Measurements from ENCODE around the gene NDUFS2.

The NDUFS2 gene

DNA sequence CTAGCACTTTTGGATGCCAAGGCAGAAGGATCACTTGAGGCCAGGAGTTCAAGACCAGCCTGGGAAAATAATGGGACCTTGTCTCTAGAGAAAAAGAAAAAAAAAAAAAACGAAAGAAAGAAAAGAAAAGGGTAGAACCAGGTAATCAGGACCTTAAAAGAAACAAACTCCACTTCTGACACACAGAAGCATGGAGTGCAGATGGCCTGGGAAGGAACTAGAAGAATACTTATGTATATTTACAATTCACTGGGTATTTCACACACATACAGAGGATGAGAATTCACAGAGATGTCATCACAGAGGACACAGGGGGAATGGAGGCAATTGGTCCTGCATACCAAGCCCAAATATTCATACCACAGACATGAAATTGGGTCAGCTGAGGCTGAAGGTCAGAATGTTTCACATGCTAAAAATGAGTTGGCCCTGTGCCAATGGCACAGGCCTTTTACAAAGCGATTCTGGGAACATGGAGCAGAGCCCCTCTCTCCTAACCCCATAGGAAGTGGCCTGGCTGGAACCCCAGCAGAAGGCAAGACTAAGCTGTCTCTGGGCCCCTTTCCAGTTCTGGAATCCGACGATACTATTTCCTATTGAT lies 29.3 kb upstream of the NDUFS2 start:
- Histone ChIP-seq H3K27me3 (ENCODE audit: control insufficient read depth in 1 of 2, insufficient read depth in 2 of 2, low read length in 2 of 2) (no peaks in the 10 kb centered on the region), H3K4me1 (ENCODE audit: control insufficient read depth, insufficient read depth, low read length) (peaks cover 28% of the 10 kb centered on the region), H3K27ac (ENCODE audit: low read length) (peak overlapping the region; percentile 31), H3K9ac (ENCODE audit: low read length in 2 of 2) (peak overlapping the region in 1 of 2 donors; percentile 35), H3K36me3 (ENCODE audit: control insufficient read depth in 2 of 2, insufficient read depth in 2 of 2, low read length in 2 of 2) (peaks cover 47 to 51% of the 10 kb centered on the region in 2 donors), H3K9me3 (ENCODE audit: control insufficient read depth in 2 of 2, low read length in 2 of 2) (no peaks in the 10 kb centered on the region), H3K4me3 (ENCODE audit: low read length in 2 of 2) (no peak overlapping the region)

DNA sequence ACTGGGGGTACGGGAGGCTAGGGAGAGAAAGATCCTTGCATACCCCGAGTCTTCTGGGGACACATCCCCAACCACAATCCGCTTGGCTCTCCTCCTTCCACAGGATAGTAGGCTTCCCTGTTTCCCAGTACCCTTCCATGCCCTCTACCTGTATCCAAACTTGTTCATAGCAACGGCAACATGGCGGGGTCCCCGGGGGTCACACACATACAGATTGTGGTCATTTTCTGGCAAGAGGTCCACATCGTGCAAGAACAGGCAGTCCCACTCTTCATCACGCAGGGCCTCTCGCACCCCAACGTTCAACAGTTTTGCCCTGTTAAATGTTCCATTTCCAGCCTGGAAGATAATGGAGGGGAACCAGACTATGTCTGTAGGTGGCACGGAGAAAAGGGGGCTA lies 28.5 kb upstream of the NDUFS2 start:
- Histone ChIP-seq H3K36me3 (ENCODE audit: control insufficient read depth in 2 of 2, insufficient read depth in 2 of 2, low read length in 2 of 2) (peaks cover 45 to 51% of the 10 kb centered on the region in 2 donors), H3K4me1 (ENCODE audit: control insufficient read depth, insufficient read depth, low read length) (peaks cover 27% of the 10 kb centered on the region), H3K27me3 (ENCODE audit: control insufficient read depth in 1 of 2, insufficient read depth in 2 of 2, low read length in 2 of 2) (no peaks in the 10 kb centered on the region), H3K9ac (ENCODE audit: low read length in 2 of 2) (no peak overlapping the region), H3K4me3 (ENCODE audit: low read length in 2 of 2) (no peak overlapping the region), H3K9me3 (ENCODE audit: control insufficient read depth in 2 of 2, low read length in 2 of 2) (no peaks in the 10 kb centered on the region), H3K27ac (ENCODE audit: low read length) (no peak overlapping the region)

DNA sequence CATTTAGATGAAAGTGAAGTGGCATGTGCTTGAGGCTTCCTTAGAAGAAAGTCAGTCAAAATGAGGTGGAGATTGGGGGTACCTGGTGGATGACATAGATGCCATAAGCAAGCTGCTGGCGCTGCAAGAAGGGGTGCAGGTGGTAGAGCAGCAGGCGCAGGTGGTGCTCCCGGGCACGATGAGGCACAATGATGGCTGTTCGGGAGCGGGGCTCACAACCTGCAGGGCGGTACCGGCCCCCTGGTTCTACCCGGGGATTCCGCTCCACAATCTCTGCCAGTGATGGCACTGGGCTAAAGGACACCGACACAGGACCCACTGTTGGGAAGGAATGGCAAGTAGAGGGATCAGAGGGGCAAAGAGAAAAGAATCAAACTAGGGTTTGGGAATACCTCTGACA lies 27.3 kb upstream of the NDUFS2 start:
- H3K36me3 ChIP-seq (ENCODE audit: control insufficient read depth in 2 of 2, insufficient read depth in 2 of 2, low read length in 2 of 2) = peaks cover 37 to 41% of the 10 kb centered on the region in 2 donors
- peaks cover 27% of the 10 kb centered on the region for H3K4me1 ChIP-seq (ENCODE audit: control insufficient read depth, insufficient read depth, low read length)

DNA sequence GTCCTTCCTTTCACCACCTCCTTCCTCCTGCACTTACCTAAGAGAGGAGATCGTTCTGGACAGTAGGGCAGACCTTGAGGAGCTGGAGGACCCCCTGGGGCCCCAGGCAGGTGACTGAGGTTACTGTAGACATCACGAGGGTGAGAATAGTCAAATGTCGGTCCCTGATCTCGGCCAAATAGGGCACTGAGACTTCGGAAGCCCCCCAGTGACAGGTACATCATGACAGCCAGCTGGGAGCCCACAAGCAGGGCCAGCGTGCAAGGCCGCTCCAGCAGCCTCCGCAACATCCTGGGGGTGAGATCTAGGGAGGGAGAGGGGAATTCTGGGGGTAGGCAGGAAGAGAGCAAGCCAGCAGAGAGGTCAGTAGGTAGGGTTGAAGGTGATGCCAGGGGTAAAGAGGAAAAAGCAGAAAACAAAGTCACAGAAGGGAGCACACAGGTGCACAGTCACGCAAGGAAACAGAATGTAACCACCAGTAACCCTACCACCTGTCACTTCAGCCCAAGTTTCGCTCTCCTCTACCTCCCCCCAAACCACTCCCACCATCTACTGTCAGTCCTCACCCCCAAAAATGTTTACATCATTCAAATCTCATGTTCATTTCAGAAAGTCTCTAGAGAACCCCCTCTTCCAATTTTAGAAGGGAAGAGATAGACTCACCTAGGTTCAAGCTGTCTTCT lies 26.3 kb upstream of the NDUFS2 start:
- peaks cover 30 to 35% of the 10 kb centered on the region in 2 donors for H3K36me3 ChIP-seq (ENCODE audit: control insufficient read depth in 2 of 2, insufficient read depth in 2 of 2, low read length in 2 of 2)
- H3K27ac ChIP-seq (ENCODE audit: low read length) = peak overlapping the region; percentile 89
- no peaks in the 10 kb centered on the region for H3K27me3 ChIP-seq (ENCODE audit: control insufficient read depth in 1 of 2, insufficient read depth in 2 of 2, low read length in 2 of 2)
- peak overlapping the region; percentile 78 to 95 for H3K4me3 ChIP-seq (ENCODE audit: low read length in 2 of 2)
- no peaks in the 10 kb centered on the region for H3K9me3 ChIP-seq (ENCODE audit: control insufficient read depth in 2 of 2, low read length in 2 of 2)
- H3K4me1 ChIP-seq (ENCODE audit: control insufficient read depth, insufficient read depth, low read length) = peaks cover 27% of the 10 kb centered on the region
- H3K9ac ChIP-seq (ENCODE audit: low read length in 2 of 2) = peak overlapping the region; percentile 86 to 95

More for the DNA sequence above, 27.3 kb upstream of the NDUFS2 start:
- no peak overlapping the region for H3K4me3 ChIP-seq (ENCODE audit: low read length in 2 of 2)
- H3K9me3 ChIP-seq (ENCODE audit: control insufficient read depth in 2 of 2, low read length in 2 of 2) = no peaks in the 10 kb centered on the region
- no peaks in the 10 kb centered on the region for H3K27me3 ChIP-seq (ENCODE audit: control insufficient read depth in 1 of 2, insufficient read depth in 2 of 2, low read length in 2 of 2)
- no peak overlapping the region for H3K27ac ChIP-seq (ENCODE audit: low read length)
- H3K9ac ChIP-seq (ENCODE audit: low read length in 2 of 2) = no peak overlapping the region

DNA sequence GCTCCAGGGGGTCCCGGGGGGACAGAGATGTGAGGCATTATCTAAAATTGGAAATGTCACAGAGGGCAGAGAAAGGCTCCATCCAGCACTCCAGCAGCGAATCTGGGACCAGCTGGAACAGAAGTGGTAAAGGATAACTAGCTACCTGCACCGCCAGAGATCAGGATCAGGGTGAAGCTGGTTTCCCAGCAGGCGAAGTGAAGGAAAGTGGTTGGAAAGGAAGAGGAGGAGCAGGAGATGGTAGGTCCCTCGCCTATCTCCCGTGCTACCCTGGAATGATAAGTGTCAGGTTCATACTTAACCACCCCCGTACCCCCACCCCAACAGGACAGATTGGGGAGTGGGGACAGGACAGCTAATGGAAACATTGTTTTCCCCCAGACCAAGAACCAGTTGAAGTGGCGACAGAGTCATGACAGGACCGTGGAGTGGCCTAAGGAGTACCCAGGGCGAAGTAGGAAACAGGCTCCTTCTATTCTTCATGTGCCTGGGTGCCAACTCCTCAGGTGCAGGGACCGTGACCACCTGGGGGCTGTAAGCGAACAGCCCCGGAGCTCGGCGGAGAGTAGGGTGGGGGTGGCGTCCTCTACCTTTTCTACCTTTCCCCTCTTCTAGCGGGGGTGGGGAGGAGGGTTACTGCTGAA lies 25.6 kb upstream of the NDUFS2 start:
- Histone ChIP-seq H3K36me3 (ENCODE audit: control insufficient read depth in 2 of 2, insufficient read depth in 2 of 2, low read length in 2 of 2) (peaks cover 24 to 28% of the 10 kb centered on the region in 2 donors), H3K27ac (ENCODE audit: low read length) (peak overlapping the region; percentile 89), H3K4me1 (ENCODE audit: control insufficient read depth, insufficient read depth, low read length) (peaks cover 27% of the 10 kb centered on the region), H3K9me3 (ENCODE audit: control insufficient read depth in 2 of 2, low read length in 2 of 2) (no peaks in the 10 kb centered on the region), H3K27me3 (ENCODE audit: control insufficient read depth in 1 of 2, insufficient read depth in 2 of 2, low read length in 2 of 2) (no peaks in the 10 kb centered on the region), H3K4me3 (ENCODE audit: low read length in 2 of 2) (peak overlapping the region; percentile 78 to 95), H3K9ac (ENCODE audit: low read length in 2 of 2) (peak overlapping the region; percentile 86 to 95)

DNA sequence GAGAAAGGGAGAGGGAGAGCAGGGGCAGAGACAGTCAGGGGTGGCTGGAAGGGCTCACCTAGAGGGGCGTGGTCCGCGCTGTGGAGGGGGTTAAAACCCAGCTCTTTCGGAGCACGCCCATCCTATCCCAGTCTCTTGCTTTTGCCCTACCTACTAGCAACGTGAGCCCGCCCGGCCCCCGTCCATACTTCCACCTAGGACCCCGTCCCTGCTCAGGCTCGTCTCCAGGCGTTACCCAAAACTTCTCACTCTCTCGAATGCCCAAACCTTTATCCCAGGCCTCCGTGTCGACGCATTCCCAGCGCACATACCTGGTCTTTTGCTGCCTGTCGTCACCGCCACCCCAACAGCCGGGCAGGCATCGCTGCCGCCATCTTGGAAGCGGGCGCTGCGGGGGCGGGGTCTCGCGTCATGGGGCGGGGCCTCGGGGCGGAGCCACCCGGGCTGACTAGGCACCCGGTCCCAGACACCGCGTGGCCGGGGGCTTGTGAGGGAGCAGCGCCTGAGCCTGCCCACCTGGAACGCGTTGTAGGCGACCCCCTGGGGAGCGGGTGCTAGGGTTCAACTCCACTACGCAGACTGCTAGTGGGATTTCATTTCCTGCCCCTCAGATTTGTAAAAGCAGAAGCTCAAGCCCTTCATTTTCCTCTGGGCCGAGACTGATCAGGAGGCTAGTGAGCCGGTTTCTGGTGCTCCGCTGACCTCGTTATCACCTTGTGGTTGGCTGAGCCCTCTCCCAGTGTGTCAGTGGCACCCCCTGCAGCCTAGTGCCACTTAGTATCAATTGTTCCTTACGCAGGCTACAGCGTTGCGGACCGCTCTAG lies 24.8 kb upstream of the NDUFS2 start, which contains the start of gene B4GALT3:
Gene B4GALT3, minus strand, starts transcription at position 396 of the 824 bp plus-strand sequence. CDS start 1,447 bp downstream, outside the sequence.
- Histone ChIP-seq H3K9me3 (ENCODE audit: control insufficient read depth in 2 of 2, low read length in 2 of 2) (no peaks in the 10 kb centered on the region), H3K4me3 (ENCODE audit: low read length in 2 of 2) (peak within 1 kb of the TSS; percentile 78 to 95), H3K9ac (ENCODE audit: low read length in 2 of 2) (peak within 1 kb of the TSS; percentile 86 to 95), H3K4me1 (ENCODE audit: control insufficient read depth, insufficient read depth, low read length) (peaks cover 25% of the 10 kb centered on the region), H3K27ac (ENCODE audit: low read length) (peak within 1 kb of the TSS; percentile 89), H3K27me3 (ENCODE audit: control insufficient read depth in 1 of 2, insufficient read depth in 2 of 2, low read length in 2 of 2) (no peaks in the 10 kb centered on the region), H3K36me3 (ENCODE audit: control insufficient read depth in 2 of 2, insufficient read depth in 2 of 2, low read length in 2 of 2) (peaks cover 17 to 22% of the 10 kb centered on the region in 2 donors)

DNA sequence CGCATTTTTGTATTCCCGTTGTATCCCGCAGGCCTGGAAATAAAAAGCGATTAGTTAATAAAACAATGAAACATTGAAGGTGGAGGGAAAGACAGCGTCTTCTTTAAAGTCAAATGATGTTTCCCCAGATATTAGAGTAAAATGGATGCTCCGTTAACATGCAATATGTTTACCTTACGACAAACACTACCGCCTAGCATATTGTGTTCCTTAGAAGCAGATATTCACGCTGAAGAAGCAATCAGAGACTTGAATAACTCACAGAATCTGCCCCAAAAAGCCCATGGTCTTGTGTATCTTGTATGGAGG lies 24.3 kb upstream of the NDUFS2 start:
- no peaks in the 10 kb centered on the region for H3K27me3 ChIP-seq (ENCODE audit: control insufficient read depth in 1 of 2, insufficient read depth in 2 of 2, low read length in 2 of 2)
- peak overlapping the region; percentile 86 to 95 for H3K9ac ChIP-seq (ENCODE audit: low read length in 2 of 2)
- H3K36me3 ChIP-seq (ENCODE audit: control insufficient read depth in 2 of 2, insufficient read depth in 2 of 2, low read length in 2 of 2) = peaks cover 11 to 20% of the 10 kb centered on the region in 2 donors
- peak overlapping the region; percentile 89 for H3K27ac ChIP-seq (ENCODE audit: low read length)
- no peaks in the 10 kb centered on the region for H3K9me3 ChIP-seq (ENCODE audit: control insufficient read depth in 2 of 2, low read length in 2 of 2)
- H3K4me3 ChIP-seq (ENCODE audit: low read length in 2 of 2) = peak overlapping the region; percentile 78 to 95
- peaks cover 24% of the 10 kb centered on the region for H3K4me1 ChIP-seq (ENCODE audit: control insufficient read depth, insufficient read depth, low read length)

DNA sequence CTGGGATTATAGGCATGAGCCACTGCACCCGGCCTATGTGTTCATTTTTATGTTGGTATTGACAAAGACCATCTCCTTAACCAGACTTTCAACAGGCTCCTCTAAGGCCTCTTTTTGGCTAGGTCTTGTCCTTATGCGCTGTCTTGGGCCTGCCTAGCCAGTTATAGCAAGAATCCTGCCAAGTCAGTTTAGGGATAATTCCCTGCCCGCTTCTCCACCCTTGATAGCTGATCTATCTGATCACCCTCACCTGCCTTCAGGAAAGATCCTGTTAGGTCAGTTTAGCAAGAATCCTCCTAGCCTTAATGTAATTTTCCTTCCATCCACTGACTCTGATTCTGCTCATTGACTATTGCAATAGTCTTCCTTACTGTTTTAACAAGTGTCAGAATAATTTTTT lies 22.5 kb upstream of the NDUFS2 start:
- Histone ChIP-seq H3K27ac (ENCODE audit: low read length) (no peak overlapping the region), H3K4me3 (ENCODE audit: low read length in 2 of 2) (no peak overlapping the region), H3K36me3 (ENCODE audit: control insufficient read depth in 2 of 2, insufficient read depth in 2 of 2, low read length in 2 of 2) (peaks cover 3 to 7% of the 10 kb centered on the region in 2 donors)

DNA sequence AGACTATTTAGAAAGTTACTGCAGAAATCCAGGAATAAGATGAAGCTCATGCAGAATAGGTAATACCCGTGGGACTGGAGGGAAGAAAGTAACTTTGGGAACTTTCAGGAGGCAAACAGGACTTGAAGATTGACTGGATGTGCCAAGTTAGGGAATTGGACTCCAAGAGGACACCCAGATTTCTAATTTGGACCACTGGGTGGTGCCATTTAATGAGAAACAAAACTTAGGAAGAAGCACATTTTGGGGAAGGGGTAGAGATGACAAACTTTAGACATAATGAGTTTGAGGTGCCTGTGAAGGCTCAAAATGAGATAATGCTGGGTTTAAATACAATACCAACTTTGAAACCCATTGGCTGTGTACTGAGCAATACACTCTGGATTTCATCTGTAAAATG lies 21.5 kb upstream of the NDUFS2 start:
- peaks cover 19% of the 10 kb centered on the region for H3K4me1 ChIP-seq (ENCODE audit: control insufficient read depth, insufficient read depth, low read length)
- no peaks in the 10 kb centered on the region for H3K27me3 ChIP-seq (ENCODE audit: control insufficient read depth in 1 of 2, insufficient read depth in 2 of 2, low read length in 2 of 2)
- H3K9ac ChIP-seq (ENCODE audit: low read length in 2 of 2) = no peak overlapping the region
- H3K27ac ChIP-seq (ENCODE audit: low read length) = no peak overlapping the region
- no peaks in the 10 kb centered on the region for H3K9me3 ChIP-seq (ENCODE audit: control insufficient read depth in 2 of 2, low read length in 2 of 2)
- H3K4me3 ChIP-seq (ENCODE audit: low read length in 2 of 2) = no peak overlapping the region
- H3K36me3 ChIP-seq (ENCODE audit: control insufficient read depth in 2 of 2, insufficient read depth in 2 of 2, low read length in 2 of 2) = peaks cover 0 to 3% of the 10 kb centered on the region in 2 donors

More for the DNA sequence above, 22.5 kb upstream of the NDUFS2 start:
- Histone ChIP-seq H3K4me1 (ENCODE audit: control insufficient read depth, insufficient read depth, low read length) (peaks cover 19% of the 10 kb centered on the region), H3K27me3 (ENCODE audit: control insufficient read depth in 1 of 2, insufficient read depth in 2 of 2, low read length in 2 of 2) (no peaks in the 10 kb centered on the region), H3K9me3 (ENCODE audit: control insufficient read depth in 2 of 2, low read length in 2 of 2) (no peaks in the 10 kb centered on the region), H3K9ac (ENCODE audit: low read length in 2 of 2) (no peak overlapping the region)

DNA sequence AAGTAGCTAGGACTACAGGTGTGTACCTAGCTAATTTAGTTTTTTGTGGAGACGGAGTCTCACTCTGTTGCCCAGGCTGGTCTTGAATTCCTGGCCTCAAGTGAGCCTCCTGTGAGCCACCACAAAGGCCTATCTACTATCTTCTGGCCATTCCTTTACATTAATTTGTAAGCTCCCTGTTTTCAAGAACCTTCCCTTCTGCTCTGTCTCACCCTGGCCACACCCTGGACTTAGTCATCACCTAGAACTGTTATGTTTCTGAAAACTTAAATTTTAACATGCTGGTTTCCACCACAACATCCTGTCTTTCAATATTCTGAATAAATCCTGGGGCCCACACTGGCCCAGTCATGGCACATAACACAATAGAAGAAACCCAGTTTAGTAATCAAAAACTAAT lies 20.0 kb upstream of the NDUFS2 start:
- H3K9me3 ChIP-seq (ENCODE audit: control insufficient read depth in 2 of 2, low read length in 2 of 2) = no peaks in the 10 kb centered on the region
- no peak overlapping the region for H3K9ac ChIP-seq (ENCODE audit: low read length in 2 of 2)
- H3K4me3 ChIP-seq (ENCODE audit: low read length in 2 of 2) = no peak overlapping the region
- H3K4me1 ChIP-seq (ENCODE audit: control insufficient read depth, insufficient read depth, low read length) = peaks cover 12% of the 10 kb centered on the region
- H3K36me3 ChIP-seq (ENCODE audit: control insufficient read depth in 2 of 2, insufficient read depth in 2 of 2, low read length in 2 of 2) = no peaks in the 10 kb centered on the region
- no peak overlapping the region for H3K27ac ChIP-seq (ENCODE audit: low read length)
- H3K27me3 ChIP-seq (ENCODE audit: control insufficient read depth in 1 of 2, insufficient read depth in 2 of 2, low read length in 2 of 2) = no peaks in the 10 kb centered on the region
